NCI-H187 (cell line): ENCODE measurements around the gene STARD5.

Source experiments
- DNase-seq, 2 experiments: peaks; one replicate each; lab custom pipeline; 2025; lab: John Stamatoyannopoulos, UW

The STARD5 gene

DNA sequence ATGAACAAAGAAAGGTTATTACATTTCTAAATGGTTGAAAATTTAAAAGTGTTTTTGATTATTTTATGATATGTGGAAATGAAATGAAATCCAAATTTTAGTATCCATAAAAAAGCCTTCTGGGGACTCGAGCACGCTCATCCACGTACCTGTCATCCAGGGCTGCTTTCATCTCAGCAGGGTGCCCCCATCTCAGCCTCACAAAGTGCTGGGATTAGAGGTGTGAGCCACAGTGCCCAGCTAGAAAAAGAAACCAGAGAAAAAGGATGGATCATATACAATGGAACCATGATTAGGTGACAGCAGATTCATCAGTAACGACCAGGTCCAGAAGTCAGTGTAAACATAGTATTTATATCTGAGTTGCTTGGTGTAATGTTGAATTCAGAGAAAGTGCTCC is 49.7 kb downstream of the STARD5 start:
- DNase-seq: no peak

- no peak for DNase-seq
These were observed 50.1 kb downstream of the STARD5 start for GRCh38 chr15:81273855-81274254.

DNA sequence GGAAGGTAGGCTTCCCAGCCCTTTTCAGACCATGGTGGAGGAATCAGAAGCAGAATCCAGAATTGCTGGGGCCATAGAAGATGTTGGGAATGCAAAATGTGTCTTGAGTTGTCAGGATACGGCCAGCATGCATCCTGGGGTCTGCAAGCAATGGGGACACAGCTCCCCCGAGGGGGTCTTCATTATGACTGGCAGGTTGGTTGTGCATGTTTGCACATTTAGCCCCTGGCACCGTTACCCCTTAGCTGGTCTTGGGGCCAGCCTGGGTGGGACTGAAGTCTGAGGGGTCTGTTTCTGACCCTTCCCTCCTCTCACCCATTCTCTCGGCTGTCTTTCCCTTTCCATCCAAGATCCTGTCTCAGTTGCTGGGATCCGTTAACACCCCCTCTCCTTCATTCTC is 50.7 kb downstream of the STARD5 start:
- DNase-seq: no peak

- no peak for DNase-seq
These were observed 51.9 kb downstream of the STARD5 start for GRCh38 chr15:81271761-81272644.

DNA sequence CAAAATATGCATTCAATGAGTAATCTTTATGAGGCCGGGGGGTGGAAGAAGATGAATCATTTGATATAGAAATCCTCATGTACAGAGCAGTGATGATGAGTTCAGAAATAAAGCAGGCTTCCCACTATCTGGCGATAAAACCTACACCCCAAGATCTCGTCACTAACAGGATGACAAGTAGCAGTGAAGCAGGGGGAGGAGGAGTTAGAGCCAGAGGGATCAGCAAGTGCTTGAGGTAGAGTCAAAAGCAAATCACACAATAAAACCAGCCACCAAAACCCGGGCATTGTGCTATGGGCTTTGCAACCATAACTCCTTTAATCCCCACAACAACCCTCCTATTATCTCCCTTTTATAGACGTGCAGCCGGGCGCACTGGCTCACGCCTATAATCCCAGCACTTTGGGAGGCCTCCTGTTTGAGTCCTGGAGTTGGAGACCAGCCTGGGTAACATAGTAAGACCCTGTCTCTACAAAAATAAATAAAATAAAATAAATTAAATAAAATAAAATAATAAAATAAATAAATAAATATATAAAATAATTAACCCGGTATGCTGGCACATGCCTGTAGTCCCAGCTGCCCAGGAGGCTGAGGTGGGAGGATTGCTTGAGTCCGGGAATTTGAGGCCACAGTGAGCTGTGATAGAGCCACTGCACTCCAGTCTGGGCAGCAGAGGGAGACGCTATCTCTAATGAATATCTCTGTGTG is 53.0 kb downstream of the STARD5 start:
- no peak for DNase-seq

GRCh38 chr15:81270188-81270587 is 53.8 kb downstream of the STARD5 start:
- DNase-seq: no peak

DNA sequence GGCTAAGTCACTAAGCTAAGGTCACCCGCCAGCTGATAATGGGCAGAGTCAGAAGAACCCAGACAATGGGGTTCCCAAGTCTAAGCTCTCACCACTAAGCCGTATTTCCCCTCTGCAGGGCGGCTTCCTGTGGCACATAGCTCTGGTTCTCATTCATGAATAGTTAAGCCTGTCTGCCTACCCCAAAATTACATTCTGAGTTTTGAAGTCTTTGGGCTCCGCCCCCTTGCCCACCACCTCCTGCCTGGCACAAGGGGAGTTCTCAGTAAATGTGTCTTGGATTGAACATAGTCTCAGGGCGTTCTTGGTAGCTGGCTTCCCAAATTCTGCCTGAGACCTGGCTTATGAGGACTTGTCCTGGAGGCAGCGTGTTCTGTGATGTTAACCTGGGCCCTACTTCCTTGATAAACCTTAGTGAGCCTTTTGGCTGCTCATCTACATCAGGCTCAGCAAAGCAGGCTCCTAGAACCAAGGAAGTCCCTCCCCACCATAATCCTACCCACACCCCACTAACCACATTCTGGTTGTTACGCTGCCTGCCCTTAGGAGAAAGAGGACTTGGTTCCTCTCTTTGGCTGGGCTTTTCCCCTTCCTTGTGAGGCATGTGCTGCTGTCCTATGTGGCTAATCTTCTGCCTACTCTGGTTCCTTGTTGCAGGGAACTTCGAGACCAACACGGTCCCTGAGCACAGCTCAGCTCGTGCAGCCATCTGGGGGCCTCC is 54.9 kb downstream of the STARD5 start:
- DNase-seq: no peak

DNA sequence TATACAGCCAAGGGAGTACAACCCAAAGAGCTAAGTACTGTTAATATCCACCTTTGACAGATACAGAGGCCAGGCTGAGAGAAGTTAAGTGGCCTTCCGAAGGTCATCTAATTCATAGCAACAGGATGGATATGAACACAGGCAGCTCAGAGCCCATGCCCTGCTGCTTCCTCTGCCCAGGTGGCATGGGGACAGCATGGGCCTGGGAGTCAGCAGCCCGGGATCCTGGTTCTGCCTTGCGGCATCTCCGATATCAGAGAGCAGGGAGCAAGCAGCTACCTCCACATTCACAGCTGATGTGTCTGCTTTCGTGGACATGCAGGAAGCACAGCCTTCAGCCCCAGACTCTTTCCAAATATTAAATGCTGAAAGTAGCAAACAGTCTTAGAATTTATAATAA is 55.6 kb downstream of the STARD5 start:
- DNase-seq: no peak

DNA sequence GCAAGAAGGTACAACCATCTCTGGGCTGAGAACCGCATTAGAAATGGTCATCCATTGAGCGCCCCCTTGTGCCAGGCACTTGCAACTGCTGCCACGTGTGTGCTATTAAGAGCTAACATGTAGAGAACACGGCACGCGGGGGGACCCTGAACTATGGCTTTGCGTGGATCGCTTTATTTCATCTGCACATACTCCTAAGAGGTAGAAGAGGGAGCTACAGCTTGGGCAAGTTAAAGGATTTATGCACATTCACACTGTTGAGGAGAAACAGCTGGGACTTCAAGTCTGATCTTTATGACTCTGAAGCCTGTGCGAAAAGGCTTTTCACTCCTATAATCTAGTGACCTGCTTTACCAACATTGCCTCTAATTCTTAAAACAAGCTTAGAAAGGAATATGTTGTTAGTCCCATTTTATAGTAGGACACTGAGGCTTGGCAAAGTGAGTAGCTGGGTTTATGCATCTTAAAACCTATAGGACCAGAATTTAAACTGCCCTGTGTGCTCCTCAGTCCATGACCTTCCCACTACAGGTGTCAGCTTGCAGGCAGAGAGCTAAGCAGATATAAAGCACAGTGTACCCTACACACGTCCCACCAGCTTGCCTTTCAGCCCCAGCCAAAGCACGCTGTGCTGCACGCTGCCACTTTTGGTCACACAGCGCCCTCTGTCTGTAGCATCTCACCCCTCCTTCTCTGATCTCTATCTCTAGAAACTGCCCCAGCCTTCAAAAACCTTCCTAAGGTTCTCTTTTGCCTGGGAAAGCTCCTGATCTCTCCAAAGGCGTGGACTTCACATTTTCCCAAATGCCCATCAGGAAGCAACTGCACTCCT is 57.8 kb downstream of the STARD5 start:
- peak; percentile 39 to 57 for DNase-seq

GRCh38 chr15:81265256-81265943 is 58.5 kb downstream of the STARD5 start:
- peak in 1 of 2 experiments; percentile 39 for DNase-seq

DNA sequence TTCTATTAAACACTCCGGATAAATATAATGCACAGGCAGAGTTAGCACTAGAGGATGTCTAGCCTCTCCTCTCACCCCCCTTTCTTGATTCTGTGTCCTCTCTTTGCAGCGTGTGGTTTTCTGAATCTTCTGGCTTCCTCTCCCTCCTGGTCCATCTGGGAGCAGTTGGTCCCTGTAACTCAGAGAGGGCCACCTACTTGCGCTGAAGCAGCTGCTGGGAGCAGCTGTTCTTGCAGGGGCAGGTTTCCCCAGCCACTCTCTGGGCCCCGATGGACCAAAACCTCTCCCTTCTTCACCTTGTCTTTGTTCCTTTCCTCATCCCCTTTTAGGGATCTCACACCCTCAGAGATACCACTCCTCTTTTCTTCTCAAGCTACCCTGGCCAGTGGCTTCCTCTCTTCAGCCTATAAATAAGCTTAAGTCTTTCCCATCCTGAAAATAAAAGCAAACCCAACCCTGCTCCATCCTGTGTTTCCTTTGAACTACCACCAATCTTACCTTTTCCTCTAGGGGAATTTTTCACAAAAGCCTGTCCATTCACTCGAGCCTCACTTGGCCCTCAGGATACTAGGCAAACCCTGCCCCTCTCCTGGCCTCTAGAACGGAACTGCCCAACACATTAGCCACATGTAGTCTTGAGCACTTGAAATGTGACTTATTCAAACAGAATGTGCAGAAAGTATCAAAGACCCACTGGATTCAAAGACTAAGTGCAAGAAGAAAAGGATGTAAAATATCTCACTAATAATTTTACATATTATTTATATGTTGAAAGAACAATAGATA is 59.7 kb downstream of the STARD5 start:
- no peak for DNase-seq

GRCh38 chr15:81263477-81263876 is 60.5 kb downstream of the STARD5 start:
- no peak for DNase-seq

DNA sequence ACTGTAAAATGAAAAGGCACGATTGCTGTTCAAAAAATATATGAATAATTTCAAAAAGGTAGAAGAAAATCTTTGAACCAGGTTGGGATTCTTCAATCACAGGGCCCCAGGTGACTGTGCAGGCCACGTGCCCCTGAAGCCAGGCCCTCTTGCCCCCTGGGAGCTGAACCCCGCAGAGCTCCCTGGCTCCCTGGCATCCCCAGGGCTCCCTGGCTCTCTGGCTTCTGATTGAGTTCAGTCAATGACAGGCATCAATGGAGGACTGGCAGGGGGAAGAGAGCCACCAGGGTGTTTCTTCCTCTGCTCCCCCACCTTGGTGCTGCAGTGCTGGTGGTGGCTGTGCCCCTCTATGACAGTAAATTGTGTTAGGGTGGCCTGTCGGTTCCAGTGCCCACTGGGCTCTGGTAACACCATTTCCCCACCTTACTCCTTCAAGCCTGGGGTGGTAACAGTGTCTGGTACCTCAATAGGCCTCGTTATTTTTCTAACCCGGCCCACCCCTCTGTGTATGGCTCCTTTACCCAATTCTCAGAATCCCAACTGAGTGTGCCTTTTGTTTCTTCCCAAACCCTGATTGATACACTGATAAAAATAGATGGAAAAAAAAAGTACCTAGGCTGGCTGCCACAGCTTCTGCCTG is 62.6 kb downstream of the STARD5 start:
- no peak for DNase-seq

DNA sequence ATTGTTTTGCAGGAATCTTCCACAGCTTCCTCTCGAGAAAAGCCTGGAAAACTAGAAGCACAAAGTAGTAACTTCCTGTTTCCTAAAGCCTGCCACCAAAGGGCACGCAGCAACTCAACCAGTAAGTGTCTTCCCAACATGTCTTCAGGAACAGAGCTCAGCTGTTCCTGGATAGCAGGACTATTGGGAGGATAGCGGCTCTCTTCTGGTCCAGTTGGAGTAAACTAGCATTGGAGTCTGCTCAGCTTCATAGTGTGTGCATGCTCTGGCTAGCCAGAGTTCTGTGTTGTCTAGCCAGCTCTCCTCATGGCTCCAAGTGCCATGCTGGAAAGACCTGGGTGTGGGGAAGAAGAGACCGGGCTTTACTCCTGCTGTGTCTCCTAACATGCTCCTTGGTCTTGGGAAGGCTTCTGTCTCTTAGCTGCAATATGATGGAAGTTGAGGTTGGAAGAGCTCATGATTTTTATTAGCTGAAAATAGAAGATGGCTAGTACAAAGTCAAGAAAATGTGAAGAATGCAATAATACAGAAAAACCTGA is 64.1 kb downstream of the STARD5 start:
- DNase-seq: no peak
